ENCODE results near the gene TTC23.

The TTC23 gene

DNA sequence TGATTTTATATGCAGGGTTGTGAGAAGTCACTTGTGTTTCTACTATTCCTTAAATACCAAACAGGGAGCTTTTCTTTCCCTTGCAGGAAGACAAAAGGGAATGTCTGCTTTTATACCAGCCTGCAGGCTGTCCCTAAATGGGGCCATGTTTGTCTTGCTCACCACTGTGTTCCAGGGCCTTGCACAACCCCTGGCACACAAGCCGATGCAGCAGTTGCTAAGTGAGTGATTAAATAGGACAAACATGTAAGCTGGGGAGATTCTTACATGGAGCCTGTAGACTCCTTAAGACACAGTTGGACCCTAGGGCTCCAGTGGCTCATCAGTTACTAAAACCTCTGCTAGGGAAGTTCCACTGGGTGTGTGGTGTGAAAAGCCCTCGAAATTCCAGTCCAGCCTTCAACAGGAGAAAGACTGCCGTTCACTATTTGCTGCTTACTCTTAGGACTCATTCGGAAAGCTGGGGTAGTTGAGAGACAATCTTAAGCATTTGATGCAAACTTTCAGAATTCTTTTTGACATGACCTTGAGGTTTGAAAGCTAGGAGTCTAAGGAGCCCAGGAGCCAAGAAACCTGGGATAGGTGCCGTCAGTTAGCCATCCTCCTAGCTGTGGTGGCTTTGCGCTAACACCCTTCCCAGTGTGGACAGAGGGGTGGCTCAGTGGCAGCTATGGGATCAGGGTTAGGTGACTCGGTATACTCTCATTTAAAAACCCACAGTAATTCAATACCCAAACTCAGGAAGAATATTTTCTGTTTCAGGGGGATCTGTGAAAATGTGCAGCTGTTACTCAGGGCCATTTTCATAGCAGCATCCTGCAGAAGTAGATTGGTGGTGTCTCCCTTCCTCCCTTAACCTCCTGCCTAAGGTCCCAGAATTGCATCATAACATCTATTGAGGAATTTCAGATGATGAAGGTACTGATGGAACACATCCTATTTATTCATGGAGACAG is 105.4 kb downstream of the TTC23 start:
- no peaks in the 10 kb centered on the region for H3K9me3 ChIP-seq (ENCODE audit: control insufficient read depth, low read length)
- peak overlapping the region; percentile 65 for H3K9ac ChIP-seq (ENCODE audit: low read length)
- H3K4me1 ChIP-seq (ENCODE audit: control insufficient read depth, insufficient read depth, low read length) = peaks cover 32% of the 10 kb centered on the region
- no peaks in the 10 kb centered on the region for H3K27me3 ChIP-seq (replicated peaks; ENCODE audit: control insufficient read depth, insufficient read depth, low read length)
- peak overlapping the region; percentile 40 for H3K4me3 ChIP-seq (ENCODE audit: low read length)
- peaks cover 7% of the 10 kb centered on the region for H3K36me3 ChIP-seq (ENCODE audit: control insufficient read depth, insufficient read depth, low read length, severe bottlenecking)
- DNase-seq (ENCODE audit: low read depth) = peak; percentile 78

DNA sequence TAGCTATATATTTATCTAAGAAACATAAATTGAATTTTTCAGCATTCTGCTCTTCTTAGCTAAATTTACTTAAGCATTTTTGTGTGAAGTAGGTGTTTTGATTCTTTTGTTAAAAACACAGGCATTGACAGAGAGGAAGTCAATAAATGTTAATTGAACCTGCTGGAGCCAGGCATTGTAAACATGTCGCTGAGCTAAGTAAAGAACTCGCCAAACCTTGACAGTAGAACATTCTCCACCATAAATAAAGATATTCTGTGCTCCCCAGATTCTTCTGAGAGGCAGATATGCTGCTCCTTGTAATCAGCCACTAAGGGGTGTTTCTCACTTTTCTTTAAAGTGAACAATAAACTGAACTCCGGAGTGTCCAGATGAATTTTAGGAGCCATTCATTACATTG is 106.1 kb downstream of the TTC23 start:
- Histone ChIP-seq H3K4me1 (ENCODE audit: control insufficient read depth, insufficient read depth, low read length) (peaks cover 34% of the 10 kb centered on the region), H3K9ac (ENCODE audit: low read length) (peak overlapping the region; percentile 65), H3K27me3 (replicated peaks; ENCODE audit: control insufficient read depth, insufficient read depth, low read length) (no peaks in the 10 kb centered on the region), H3K9me3 (ENCODE audit: control insufficient read depth, low read length) (no peaks in the 10 kb centered on the region), H3K36me3 (ENCODE audit: control insufficient read depth, insufficient read depth, low read length, severe bottlenecking) (no peaks in the 10 kb centered on the region), H3K4me3 (ENCODE audit: low read length) (peak overlapping the region; percentile 40)
- no peak for DNase-seq (ENCODE audit: low read depth)

DNA sequence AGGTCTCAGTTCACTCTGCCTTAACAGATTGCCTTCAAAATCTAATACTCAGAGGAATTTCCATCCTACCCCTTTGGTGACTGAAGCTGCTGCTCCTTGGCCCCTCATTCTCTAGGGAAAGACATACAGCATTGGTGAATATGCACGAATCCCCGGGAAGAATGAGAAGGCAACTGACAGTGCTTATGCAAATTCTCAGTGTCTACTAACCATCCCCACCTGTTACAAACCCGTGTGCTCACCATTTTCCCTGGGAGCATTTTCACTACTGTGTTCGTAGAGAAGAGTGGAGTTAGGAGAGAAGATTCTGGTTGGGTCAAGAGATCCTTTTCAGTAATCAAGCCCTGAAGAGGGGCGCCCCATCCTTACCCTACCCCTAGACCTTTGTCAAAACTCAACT is 106.8 kb downstream of the TTC23 start:
- DNase-seq (ENCODE audit: low read depth) = no peak
- Histone ChIP-seq H3K36me3 (ENCODE audit: control insufficient read depth, insufficient read depth, low read length, severe bottlenecking) (peaks cover 3% of the 10 kb centered on the region), H3K4me1 (ENCODE audit: control insufficient read depth, insufficient read depth, low read length) (peaks cover 34% of the 10 kb centered on the region), H3K27me3 (replicated peaks; ENCODE audit: control insufficient read depth, insufficient read depth, low read length) (no peaks in the 10 kb centered on the region), H3K9ac (ENCODE audit: low read length) (no peak overlapping the region), H3K4me3 (ENCODE audit: low read length) (no peak overlapping the region), H3K9me3 (ENCODE audit: control insufficient read depth, low read length) (no peaks in the 10 kb centered on the region)

DNA sequence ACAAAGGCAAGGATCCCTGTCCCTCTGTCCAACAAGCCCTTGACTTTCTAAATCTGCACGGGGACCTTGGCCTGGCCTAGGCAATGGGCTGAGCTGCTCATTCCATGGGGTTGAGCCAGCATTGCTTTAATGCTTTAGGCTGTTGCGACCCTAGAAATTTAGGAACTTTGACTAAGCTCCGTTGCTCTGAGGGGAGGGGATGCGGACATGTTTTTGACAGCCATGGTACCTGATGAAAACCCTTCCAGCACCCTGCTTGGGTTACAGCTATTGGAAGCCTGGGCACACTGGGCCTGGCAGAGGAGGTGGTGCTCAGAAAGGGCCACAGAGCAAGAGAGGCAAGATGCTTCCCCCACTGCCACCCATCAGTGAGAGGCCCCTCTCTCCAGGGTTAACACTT is 107.4 kb downstream of the TTC23 start:
- Histone ChIP-seq H3K36me3 (ENCODE audit: control insufficient read depth, insufficient read depth, low read length, severe bottlenecking) (peaks cover 10% of the 10 kb centered on the region), H3K4me1 (ENCODE audit: control insufficient read depth, insufficient read depth, low read length) (peaks cover 34% of the 10 kb centered on the region), H3K9ac (ENCODE audit: low read length) (no peak overlapping the region), H3K4me3 (ENCODE audit: low read length) (no peak overlapping the region), H3K27me3 (replicated peaks; ENCODE audit: control insufficient read depth, insufficient read depth, low read length) (no peaks in the 10 kb centered on the region), H3K9me3 (ENCODE audit: control insufficient read depth, low read length) (no peaks in the 10 kb centered on the region)
- no peak for DNase-seq (ENCODE audit: low read depth)

DNA sequence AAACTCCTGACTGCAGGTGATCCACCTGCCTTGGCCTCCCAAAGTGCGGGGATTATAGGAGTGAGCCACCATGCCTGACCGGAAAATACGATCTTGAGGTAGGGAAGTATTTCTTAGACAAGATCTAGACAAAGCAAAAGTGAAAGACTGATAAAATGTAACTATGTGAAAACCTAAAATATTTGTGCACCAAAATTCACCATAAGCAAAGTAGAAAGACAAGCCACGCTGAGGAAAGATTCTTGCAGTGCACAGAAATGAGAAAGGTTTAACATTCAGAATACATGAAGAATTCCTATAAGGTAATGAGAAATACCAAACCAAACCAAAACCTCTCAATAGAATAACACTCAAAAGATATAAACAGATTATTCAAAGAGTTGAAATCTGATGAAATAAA is 108.8 kb downstream of the TTC23 start:
- H3K4me1 ChIP-seq (ENCODE audit: control insufficient read depth, insufficient read depth, low read length) = peaks cover 34% of the 10 kb centered on the region
- H3K4me3 ChIP-seq (ENCODE audit: low read length) = no peak overlapping the region
- no peaks in the 10 kb centered on the region for H3K27me3 ChIP-seq (replicated peaks; ENCODE audit: control insufficient read depth, insufficient read depth, low read length)
- H3K36me3 ChIP-seq (ENCODE audit: control insufficient read depth, insufficient read depth, low read length, severe bottlenecking) = peaks cover 15% of the 10 kb centered on the region
- no peak overlapping the region for H3K9ac ChIP-seq (ENCODE audit: low read length)
- H3K9me3 ChIP-seq (ENCODE audit: control insufficient read depth, low read length) = no peaks in the 10 kb centered on the region
- no peak for DNase-seq (ENCODE audit: low read depth)

DNA sequence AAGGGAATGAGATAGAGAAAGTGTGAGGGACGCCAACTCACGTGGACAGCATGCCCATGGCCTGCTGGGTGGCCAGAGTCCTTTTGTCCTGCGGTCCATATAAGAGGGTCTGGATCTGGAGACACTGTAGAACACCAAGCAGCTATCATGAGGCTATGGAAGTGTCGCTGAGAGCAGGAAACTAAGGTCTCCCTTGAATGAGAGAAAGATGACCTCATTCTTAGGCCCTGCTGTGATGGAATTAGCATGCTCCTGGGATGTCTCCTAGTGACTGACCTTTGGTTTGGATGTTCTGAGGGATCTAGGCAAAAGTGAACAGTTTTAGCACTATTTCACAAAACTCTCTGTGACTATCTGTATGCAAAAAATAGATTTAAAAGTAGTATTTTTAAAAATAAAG is 110.1 kb downstream of the TTC23 start:
- H3K27me3 ChIP-seq (replicated peaks; ENCODE audit: control insufficient read depth, insufficient read depth, low read length) = no peaks in the 10 kb centered on the region
- H3K4me1 ChIP-seq (ENCODE audit: control insufficient read depth, insufficient read depth, low read length) = peaks cover 29% of the 10 kb centered on the region
- peak overlapping the region; percentile 36 for H3K9ac ChIP-seq (ENCODE audit: low read length)
- H3K9me3 ChIP-seq (ENCODE audit: control insufficient read depth, low read length) = no peaks in the 10 kb centered on the region
- peaks cover 15% of the 10 kb centered on the region for H3K36me3 ChIP-seq (ENCODE audit: control insufficient read depth, insufficient read depth, low read length, severe bottlenecking)
- H3K4me3 ChIP-seq (ENCODE audit: low read length) = no peak overlapping the region
- DNase-seq (ENCODE audit: low read depth) = no peak

DNA sequence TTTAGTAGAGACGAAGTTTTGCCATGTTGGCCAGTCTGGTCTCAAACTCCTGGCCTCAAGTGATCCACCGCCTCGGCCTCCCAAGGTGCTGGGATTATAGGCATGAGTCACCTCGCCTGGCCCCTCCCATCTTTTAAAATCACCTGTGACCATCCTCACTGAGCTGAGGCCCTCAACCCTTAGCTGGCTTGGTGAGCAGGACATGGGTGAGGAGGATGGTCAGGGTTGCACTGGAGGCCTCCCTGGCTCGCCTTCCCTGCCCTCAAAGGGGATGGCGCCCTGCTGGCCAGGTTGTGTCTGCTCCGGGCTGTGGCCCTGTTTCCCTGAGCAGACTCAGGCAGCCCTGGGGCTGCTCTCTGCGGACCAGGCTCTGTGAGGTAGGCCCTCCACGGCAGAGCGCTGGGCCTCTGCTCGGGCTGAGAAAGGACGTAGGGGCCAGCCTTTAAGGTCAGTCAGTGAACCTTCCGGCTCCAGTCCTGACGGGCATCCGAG is 110.8 kb downstream of the TTC23 start:
- no peak overlapping the region for H3K9ac ChIP-seq (ENCODE audit: low read length)
- no peak for DNase-seq (ENCODE audit: low read depth)
- peaks cover 21% of the 10 kb centered on the region for H3K4me1 ChIP-seq (ENCODE audit: control insufficient read depth, insufficient read depth, low read length)
- no peaks in the 10 kb centered on the region for H3K9me3 ChIP-seq (ENCODE audit: control insufficient read depth, low read length)
- H3K27me3 ChIP-seq (replicated peaks; ENCODE audit: control insufficient read depth, insufficient read depth, low read length) = no peaks in the 10 kb centered on the region
- peaks cover 15% of the 10 kb centered on the region for H3K36me3 ChIP-seq (ENCODE audit: control insufficient read depth, insufficient read depth, low read length, severe bottlenecking)
- H3K4me3 ChIP-seq (ENCODE audit: low read length) = no peak overlapping the region

DNA sequence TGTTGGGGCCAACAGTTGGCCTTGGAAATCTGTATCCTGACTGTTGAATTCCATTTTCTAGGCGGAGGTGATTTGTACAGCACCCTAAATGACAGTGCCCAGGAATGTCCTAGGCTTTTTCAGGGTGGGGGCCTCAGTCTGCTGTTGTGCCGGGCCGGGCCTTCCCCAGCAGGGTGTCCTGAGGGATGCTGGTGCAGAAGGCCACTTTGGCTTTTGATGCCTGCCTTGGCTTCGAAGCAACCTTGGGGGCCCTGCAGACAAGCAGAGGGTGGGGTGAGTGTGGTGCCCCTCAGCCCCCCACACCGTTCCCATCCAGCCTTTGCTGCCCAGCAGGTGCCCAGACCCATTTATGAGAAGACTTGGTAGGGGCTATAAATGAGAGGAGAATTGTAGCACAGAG is 111.5 kb downstream of the TTC23 start:
- H3K36me3 ChIP-seq (ENCODE audit: control insufficient read depth, insufficient read depth, low read length, severe bottlenecking) = peaks cover 15% of the 10 kb centered on the region
- no peaks in the 10 kb centered on the region for H3K9me3 ChIP-seq (ENCODE audit: control insufficient read depth, low read length)
- DNase-seq (ENCODE audit: low read depth) = no peak
- H3K27me3 ChIP-seq (replicated peaks; ENCODE audit: control insufficient read depth, insufficient read depth, low read length) = no peaks in the 10 kb centered on the region
- peaks cover 15% of the 10 kb centered on the region for H3K4me1 ChIP-seq (ENCODE audit: control insufficient read depth, insufficient read depth, low read length)
- no peak overlapping the region for H3K4me3 ChIP-seq (ENCODE audit: low read length)
- H3K9ac ChIP-seq (ENCODE audit: low read length) = no peak overlapping the region

DNA sequence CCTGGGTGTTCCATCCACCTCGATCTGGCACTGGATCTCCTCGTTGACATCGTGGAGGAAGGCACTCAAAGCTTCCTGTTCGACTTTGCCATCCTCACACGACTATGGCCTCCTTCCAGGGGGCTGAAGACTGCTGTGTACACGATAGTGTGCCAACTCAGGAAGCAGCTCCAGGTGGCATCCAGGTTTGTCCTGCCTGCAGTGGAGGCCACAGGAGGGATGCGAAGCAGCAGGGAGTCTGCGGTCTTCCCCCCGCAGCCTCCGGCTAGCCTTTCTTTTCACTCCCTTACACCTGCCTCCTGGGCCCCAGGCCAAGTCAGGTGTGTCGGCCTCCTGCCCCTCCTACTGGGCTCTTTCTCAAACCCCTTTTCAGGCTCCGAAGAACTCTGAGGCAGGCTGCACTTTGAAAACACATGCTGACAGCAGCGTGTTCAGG is 112.3 kb downstream of the TTC23 start:
- Histone ChIP-seq H3K9me3 (ENCODE audit: control insufficient read depth, low read length) (no peaks in the 10 kb centered on the region), H3K4me1 (ENCODE audit: control insufficient read depth, insufficient read depth, low read length) (peaks cover 13% of the 10 kb centered on the region), H3K9ac (ENCODE audit: low read length) (no peak overlapping the region), H3K36me3 (ENCODE audit: control insufficient read depth, insufficient read depth, low read length, severe bottlenecking) (peaks cover 15% of the 10 kb centered on the region), H3K27me3 (replicated peaks; ENCODE audit: control insufficient read depth, insufficient read depth, low read length) (no peaks in the 10 kb centered on the region), H3K4me3 (ENCODE audit: low read length) (no peak overlapping the region)
- DNase-seq (ENCODE audit: low read depth) = no peak

DNA sequence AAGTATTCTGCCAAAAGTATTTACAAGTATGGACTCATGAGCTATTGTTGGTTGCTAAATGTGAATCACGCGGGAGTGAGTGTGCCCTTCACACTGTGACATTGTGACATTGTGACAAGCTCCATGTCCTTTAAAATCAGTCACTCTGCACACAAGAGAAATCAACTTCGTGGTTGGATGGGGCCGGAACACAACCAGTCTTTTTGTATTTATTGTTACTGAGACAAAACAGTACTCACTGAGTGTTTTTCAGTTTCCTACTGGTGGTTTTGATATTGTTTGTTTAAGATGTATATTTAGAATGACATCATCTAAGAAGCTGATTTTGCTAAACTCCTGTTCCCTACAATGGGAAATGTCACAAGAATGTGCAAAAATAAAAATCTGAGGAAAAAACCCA is 114.2 kb downstream of the TTC23 start:
- H3K36me3 ChIP-seq (ENCODE audit: control insufficient read depth, insufficient read depth, low read length, severe bottlenecking) = peaks cover 20% of the 10 kb centered on the region
- peaks cover 13% of the 10 kb centered on the region for H3K4me1 ChIP-seq (ENCODE audit: control insufficient read depth, insufficient read depth, low read length)
- no peaks in the 10 kb centered on the region for H3K9me3 ChIP-seq (ENCODE audit: control insufficient read depth, low read length)
- H3K4me3 ChIP-seq (ENCODE audit: low read length) = no peak overlapping the region
- no peak overlapping the region for H3K9ac ChIP-seq (ENCODE audit: low read length)
- no peaks in the 10 kb centered on the region for H3K27me3 ChIP-seq (replicated peaks; ENCODE audit: control insufficient read depth, insufficient read depth, low read length)
- peak; percentile 38 for DNase-seq (ENCODE audit: low read depth)

DNA sequence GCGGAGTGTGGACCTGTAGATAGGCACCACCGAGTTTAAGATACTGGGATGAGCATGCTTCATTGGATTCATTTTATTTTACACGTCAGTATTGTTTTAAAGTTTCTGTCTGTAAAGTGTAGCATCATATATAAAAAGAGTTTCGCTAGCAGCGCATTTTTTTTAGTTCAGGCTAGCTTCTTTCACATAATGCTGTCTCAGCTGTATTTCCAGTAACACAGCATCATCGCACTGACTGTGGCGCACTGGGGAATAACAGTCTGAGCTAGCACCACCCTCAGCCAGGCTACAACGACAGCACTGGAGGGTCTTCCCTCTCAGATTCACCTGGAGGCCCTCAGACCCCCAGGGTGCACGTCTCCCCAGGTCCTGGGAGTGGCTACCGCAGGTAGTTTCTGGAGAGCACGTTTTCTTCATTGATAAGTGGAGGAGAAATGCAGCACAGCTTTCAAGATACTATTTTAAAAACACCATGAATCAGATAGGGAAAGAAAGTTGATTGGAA is 115.0 kb downstream of the TTC23 start:
- no peak overlapping the region for H3K9ac ChIP-seq (ENCODE audit: low read length)
- no peaks in the 10 kb centered on the region for H3K9me3 ChIP-seq (ENCODE audit: control insufficient read depth, low read length)
- H3K36me3 ChIP-seq (ENCODE audit: control insufficient read depth, insufficient read depth, low read length, severe bottlenecking) = peaks cover 27% of the 10 kb centered on the region
- no peaks in the 10 kb centered on the region for H3K27me3 ChIP-seq (replicated peaks; ENCODE audit: control insufficient read depth, insufficient read depth, low read length)
- no peak for DNase-seq (ENCODE audit: low read depth)
- H3K4me3 ChIP-seq (ENCODE audit: low read length) = no peak overlapping the region
- peaks cover 6% of the 10 kb centered on the region for H3K4me1 ChIP-seq (ENCODE audit: control insufficient read depth, insufficient read depth, low read length)
